Type B pancreatic cell (in vitro differentiated cells): ENCODE data around the gene COQ9. TPM values are rescaled to one million over a fixed set of nuclear protein-coding genes. Genes with fewer than 3 reads are reported as not detected.
A peak's percentile ranks its signal among the peaks of the same experiment; 100 is the strongest.

ENCODE experiments used
- DNase-seq: peaks from one replicate; pipeline ENCODE4 v3.0.0; 2021; ENCODE audit warnings: mixed read lengths; ENCODE audit not compliant: unreplicated experiment; ENCODE audit errors: extremely low spot score
- H3K27ac Mint-ChIP-seq: 2 replicates; pipeline ENCODE4 v1.8.0; 2021; ENCODE audit warnings: mild to moderate bottlenecking, mixed read lengths
- H3K27me3 Mint-ChIP-seq: 2 replicates; pipeline ENCODE4 v1.8.0; 2021; ENCODE audit warnings: mixed read lengths
- H3K36me3 Mint-ChIP-seq: 2 replicates; pipeline ENCODE4 v1.8.0; 2021; ENCODE audit warnings: mixed read lengths
- H3K4me1 Mint-ChIP-seq: one replicate; pipeline ENCODE4 v1.8.0; 2021; ENCODE audit warnings: mixed read lengths; ENCODE audit not compliant: unreplicated experiment
- H3K4me3 Mint-ChIP-seq: 2 replicates; pipeline ENCODE4 v1.8.0; 2021; ENCODE audit warnings: mild to moderate bottlenecking, mixed read lengths
- H3K9me3 Mint-ChIP-seq: 2 replicates; pipeline ENCODE4 v1.8.0; 2021; ENCODE audit warnings: mixed read lengths
- total RNA-seq: library from RNA; stranded (reverse); gene quantifications from 2 replicates; pipeline ENCODE4 v1.2.1, GENCODE V29; 2021; ENCODE audit warnings: low replicate concordance
- TF ChIP-seq, protein P1 (sequence below): fragments of 200-600 bp; sonication (generic); conservative IDR thresholded peaks from 2 replicates; pipeline ENCODE4 v1.5.0; 2021; ENCODE audit warnings: antibody characterized with exemption, mild to moderate bottlenecking

COQ9 gene
- total RNA-seq, 1 donor from 2014 or later, result 73.1 TPM

DNA sequence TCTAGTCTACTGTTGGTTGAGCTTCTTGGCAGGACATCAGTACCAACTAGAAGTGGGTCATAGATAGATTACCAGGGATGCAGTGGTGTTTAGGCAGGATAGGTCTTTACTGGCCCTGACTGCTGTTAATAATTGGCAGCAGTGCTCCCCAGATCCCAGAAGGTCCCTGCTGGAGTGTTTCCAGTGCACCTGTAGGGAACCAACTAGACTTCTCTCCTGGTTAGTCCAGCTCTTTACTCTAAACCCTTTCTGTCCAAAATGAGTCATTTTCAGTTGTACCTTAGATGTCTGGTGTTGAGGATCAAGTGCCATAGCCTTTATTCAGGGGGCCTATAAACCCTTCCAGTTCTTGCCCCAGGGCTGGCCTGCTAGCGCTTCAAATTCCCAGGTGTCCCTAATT lies 23.9 kb downstream of the COQ9 start:
- TF ChIP-seq, protein P1, sequence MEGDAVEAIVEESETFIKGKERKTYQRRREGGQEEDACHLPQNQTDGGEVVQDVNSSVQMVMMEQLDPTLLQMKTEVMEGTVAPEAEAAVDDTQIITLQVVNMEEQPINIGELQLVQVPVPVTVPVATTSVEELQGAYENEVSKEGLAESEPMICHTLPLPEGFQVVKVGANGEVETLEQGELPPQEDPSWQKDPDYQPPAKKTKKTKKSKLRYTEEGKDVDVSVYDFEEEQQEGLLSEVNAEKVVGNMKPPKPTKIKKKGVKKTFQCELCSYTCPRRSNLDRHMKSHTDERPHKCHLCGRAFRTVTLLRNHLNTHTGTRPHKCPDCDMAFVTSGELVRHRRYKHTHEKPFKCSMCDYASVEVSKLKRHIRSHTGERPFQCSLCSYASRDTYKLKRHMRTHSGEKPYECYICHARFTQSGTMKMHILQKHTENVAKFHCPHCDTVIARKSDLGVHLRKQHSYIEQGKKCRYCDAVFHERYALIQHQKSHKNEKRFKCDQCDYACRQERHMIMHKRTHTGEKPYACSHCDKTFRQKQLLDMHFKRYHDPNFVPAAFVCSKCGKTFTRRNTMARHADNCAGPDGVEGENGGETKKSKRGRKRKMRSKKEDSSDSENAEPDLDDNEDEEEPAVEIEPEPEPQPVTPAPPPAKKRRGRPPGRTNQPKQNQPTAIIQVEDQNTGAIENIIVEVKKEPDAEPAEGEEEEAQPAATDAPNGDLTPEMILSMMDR, result no peak
- Mint-ChIP-seq H3K4me3 (no peak overlapping the region), H3K27me3 (no peaks in the 10 kb centered on the region), H3K36me3 (peaks cover 25% of the 10 kb centered on the region), H3K27ac (peak overlapping the region; percentile 92), H3K4me1 (peaks cover 18% of the 10 kb centered on the region), H3K9me3 (no peaks in the 10 kb centered on the region)
- DNase-seq, result no peak

DNA sequence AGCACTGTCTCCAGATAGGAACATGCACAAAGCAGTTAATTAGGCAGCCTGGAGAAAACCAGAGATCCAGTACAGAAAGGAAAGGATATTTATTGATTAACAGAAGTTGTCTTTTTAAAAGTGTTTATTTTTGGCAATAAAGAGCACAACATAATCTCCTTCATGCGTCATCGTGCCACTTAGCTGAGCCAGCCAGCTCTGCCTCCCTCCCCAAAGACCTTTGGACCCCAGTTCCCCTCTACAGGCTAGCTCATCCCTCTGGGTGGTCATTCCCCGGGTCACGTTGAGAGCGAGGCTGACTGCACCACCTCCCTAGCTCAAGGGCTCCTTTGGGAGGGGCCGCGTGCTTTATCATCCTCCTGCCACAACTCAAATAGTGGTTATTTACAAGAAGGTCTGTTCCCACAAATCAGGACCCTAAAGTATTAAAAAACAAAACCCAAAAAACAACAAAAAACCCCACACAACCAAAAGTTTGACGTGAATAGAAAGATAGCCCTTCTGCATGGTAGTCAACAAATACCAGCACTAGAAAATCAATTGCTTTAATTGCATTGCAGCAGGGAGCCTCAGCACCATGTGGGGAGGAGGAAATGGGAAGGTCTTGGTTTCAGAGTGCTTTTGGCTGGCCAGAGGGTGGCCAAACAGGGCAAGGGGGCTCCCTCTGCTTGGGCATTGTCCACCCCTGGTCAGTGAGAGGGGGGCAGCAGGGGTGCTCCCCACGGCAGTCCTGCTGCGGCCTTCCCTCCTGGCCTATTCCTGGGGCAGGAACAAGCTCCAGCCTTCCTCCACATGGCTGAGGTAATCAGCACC lies 24.8 kb downstream of the COQ9 start:
- DNase-seq, result no peak
- TF ChIP-seq, protein P1, result no peak
- no peaks in the 10 kb centered on the region for H3K27me3 Mint-ChIP-seq
- peak overlapping the region; percentile 92 for H3K27ac Mint-ChIP-seq
- H3K36me3 Mint-ChIP-seq, result peaks cover 24% of the 10 kb centered on the region
- peaks cover 19% of the 10 kb centered on the region for H3K4me1 Mint-ChIP-seq
- no peaks in the 10 kb centered on the region for H3K9me3 Mint-ChIP-seq
- H3K4me3 Mint-ChIP-seq, result peak overlapping the region; percentile 59

DNA sequence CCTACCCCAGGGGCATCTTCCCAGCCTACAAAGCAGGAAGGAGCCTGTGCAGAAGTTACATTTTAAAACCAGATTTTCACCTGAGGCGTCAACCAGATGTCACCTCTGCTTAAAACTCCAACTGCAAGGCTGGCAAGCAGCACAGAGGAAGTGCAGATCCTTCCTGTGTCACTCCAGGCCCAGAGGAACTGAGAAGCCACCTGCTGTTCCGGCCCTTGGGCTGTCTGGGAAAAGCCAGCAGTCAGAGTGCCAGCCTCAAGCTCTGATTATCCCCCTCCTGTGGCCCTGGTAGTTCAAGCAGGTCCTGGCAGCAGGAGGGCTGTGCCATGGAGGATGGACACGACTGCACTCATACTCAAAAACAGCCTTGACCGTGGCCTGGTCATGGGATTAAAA lies 25.4 kb downstream of the COQ9 start:
- Mint-ChIP-seq H3K4me1 (peaks cover 19% of the 10 kb centered on the region), H3K27ac (peak overlapping the region; percentile 92)

DNA sequence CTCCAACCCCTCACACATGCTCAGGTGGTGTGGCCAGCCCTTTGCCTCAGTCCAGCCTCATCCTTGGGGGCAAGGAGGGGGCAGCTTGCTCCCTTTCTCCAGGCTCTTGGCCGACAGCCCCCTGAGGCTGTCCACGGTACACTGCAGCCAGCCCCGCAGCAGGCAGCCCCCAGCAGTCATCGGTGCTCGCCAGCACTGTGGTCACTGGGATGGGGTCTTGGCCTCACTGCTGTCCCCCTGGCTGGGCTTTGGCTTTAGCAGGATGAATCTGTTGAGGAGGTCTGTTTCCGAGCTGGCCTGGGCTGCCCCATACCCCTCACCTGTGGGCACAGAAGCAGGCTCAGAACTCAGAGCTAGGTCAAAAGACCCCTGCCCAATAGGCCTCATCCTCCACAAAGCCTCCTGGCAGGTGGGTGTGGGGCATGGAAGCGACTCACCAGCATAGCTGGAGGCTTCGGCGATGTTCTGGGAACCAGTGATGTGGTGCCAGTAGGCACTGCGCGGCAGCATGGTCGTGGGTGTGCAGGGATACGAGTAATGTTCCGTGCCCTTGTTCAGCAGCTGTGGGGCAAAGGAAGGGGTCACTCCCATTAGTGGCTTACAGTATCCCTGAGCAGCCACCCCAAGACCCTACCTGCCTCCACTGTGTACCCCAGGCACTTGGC lies 26.0 kb downstream of the COQ9 start:
- H3K4me3 Mint-ChIP-seq, result no peak overlapping the region
- H3K9me3 Mint-ChIP-seq, result no peaks in the 10 kb centered on the region
- no peaks in the 10 kb centered on the region for H3K27me3 Mint-ChIP-seq
- TF ChIP-seq, protein P1, result no peak
- peaks cover 16% of the 10 kb centered on the region for H3K36me3 Mint-ChIP-seq
- H3K27ac Mint-ChIP-seq, result no peak overlapping the region
- DNase-seq, result no peak
- peaks cover 20% of the 10 kb centered on the region for H3K4me1 Mint-ChIP-seq

More for the DNA sequence above, 25.4 kb downstream of the COQ9 start:
- no peaks in the 10 kb centered on the region for H3K9me3 Mint-ChIP-seq
- no peak overlapping the region for H3K4me3 Mint-ChIP-seq
- H3K27me3 Mint-ChIP-seq, result no peaks in the 10 kb centered on the region
- peaks cover 21% of the 10 kb centered on the region for H3K36me3 Mint-ChIP-seq
- no peak for DNase-seq
- TF ChIP-seq, protein P1, result no peak

DNA sequence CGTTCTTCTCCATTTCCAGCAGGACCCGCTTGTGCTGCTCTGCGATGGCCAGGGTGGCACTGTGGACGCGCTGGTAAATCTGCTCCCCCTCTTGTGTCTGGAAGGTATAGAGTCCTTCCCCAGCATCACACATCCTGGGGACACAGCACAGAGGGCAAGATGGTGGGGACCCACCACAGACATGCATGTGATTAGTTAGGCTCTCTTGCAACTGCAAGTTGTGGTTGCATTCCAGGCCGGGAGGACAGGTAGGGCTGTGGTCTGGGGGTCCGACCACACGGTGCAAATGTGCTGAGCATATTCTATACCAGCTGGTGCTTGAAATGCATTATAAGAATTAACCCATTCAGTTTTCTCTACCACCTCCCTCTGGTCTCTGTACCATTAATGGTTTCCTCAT lies 26.6 kb downstream of the COQ9 start:
- TF ChIP-seq, protein P1, result no peak
- no peak for DNase-seq
- peaks cover 26% of the 10 kb centered on the region for H3K4me1 Mint-ChIP-seq
- H3K9me3 Mint-ChIP-seq, result no peaks in the 10 kb centered on the region
- no peak overlapping the region for H3K27ac Mint-ChIP-seq
- H3K36me3 Mint-ChIP-seq, result peaks cover 10% of the 10 kb centered on the region
- H3K27me3 Mint-ChIP-seq, result no peaks in the 10 kb centered on the region
- H3K4me3 Mint-ChIP-seq, result no peak overlapping the region
